ENCODE measurements around the gene IGF2BP3.
"Not testable (repeated sequence)": the region's sequence is repeated elsewhere in the genome, so short reads cannot be mapped to it uniquely, and the experiment has no call there.

Gene IGF2BP3

GRCh38 chr7:23419845-23420244 is 50.4 kb downstream of the IGF2BP3 start:
- no peak for DNase-seq

DNA sequence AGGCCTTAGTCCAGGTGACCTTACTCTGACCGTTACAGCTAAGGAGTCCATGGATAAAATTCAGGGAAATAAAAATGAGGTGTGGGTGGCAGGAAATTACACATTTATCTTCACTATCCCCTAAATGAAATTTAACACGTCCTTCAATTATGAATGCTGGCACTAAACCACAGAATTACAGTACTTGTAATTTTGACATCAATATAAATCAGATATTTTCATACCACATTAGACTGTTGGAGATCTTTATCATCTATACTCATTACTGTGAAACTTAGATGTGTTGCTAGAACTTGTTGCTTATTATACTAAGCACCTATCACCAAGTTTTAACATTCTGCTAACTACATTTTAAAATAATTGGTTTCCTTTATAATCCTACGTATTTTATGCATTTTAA is 51.1 kb downstream of the IGF2BP3 start:
- DNase-seq: no peak

- DNase-seq: no peak
Measured at GRCh38 chr7:23418046-23418445, 52.2 kb downstream of the IGF2BP3 start.

GRCh38 chr7:23415198-23415597 is 55.1 kb downstream of the IGF2BP3 start:
- DNase-seq: no peak

GRCh38 chr7:23410446-23411183 is 59.7 kb downstream of the IGF2BP3 start:
- no peak for DNase-seq

DNA sequence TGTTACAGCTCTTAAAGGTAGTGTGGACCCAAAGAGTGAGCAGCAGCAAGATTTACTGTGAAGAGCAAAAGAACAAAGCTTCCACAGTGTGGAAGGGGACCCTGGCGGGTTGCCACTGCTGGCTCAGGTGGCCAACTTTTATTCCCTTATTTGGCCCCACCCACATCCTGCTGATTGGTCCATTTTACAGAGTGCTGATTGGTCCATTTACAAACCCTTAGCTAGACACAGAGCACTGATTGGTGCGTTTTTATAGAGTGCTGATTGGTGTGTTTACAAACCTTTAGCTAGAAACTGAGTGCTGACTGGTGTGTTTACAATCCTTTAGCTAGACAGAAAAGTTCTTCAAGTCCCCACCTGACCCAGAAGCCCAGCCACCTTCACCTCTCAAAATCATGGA is 63.7 kb downstream of the IGF2BP3 start:
- not testable (repeated sequence) for DNase-seq

GRCh38 chr7:23405240-23405618 is 65.1 kb downstream of the IGF2BP3 start:
- DNase-seq: no peak

DNA sequence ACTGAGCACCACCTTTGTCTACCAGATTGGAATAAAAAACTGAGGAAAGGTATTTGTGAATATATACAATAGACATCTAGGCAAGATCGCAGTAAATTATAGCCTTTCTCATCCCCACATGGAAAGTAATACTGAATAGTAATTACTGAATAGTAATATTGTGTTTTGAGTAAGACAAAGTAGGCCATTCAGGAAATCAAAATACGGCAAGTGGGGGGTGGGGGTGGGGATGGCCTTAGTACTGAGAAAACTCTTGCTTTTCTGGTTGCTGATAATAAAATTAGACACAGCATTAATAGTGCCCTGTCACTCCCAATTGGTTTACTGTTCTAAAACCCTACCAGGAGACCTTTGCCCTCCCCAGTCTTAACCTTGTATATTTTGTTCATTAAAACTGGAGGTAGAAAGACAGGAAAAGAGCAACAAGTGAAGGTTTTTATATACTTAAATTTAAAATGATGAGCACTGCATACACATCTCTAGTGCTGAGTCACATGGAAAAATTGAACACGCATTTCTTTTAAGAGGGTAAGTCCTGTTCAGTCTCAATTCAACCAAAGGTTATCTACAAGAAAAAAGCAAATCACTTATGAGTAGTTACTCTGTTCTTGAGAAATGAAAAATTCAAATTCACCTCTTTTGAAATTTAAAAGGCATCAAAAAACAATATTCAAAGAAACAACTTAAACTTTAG is 65.6 kb downstream of the IGF2BP3 start:
- no peak for DNase-seq

DNA sequence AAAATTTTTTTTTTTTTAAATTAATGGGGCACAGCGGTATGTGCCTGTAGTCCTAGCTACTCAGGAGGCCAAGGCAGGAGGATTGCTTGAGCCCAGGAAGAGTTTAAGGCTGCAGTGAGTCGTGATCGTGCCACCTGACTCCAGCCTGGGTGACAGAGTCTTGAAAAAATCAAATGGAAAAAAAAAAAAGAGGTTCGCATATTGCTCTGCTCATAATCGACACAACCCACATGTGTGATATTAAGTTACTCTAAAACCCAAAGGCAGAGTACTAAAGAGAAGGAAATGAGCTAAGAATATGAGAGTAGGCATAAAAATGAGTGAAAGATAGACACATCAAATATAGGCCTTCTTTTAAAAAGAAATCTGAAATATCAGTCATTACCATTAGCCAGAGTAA is 66.3 kb downstream of the IGF2BP3 start:
- no peak for DNase-seq

DNA sequence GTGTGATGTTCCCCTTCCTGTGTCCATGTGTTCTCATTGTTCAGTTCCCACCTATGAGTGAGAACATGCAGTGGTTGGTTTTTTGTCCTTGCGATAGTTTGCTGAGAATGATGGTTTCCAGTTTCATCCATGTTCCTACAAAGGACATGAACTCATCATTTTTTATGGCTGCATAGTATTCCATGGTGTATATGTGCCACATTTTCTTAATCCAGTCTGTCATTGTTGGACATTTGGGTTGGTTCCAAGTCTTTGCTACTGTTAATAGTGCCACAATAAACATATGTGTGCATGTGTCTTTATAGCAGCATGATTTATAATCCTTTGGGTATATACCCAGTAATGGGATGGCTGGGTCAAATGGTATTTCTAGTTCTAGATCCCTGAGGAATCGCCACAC is 72.2 kb downstream of the IGF2BP3 start:
- not testable (repeated sequence) for DNase-seq

- DNase-seq: no peak
Measured at GRCh38 chr7:23397241-23397640, 73.0 kb downstream of the IGF2BP3 start.

GRCh38 chr7:23396222-23397015 is 73.9 kb downstream of the IGF2BP3 start:
- DNase-seq: no peak

GRCh38 chr7:23394488-23395171 is 75.7 kb downstream of the IGF2BP3 start:
- no peak for DNase-seq

GRCh38 chr7:23393636-23394035 is 76.7 kb downstream of the IGF2BP3 start:
- DNase-seq: no peak

DNA sequence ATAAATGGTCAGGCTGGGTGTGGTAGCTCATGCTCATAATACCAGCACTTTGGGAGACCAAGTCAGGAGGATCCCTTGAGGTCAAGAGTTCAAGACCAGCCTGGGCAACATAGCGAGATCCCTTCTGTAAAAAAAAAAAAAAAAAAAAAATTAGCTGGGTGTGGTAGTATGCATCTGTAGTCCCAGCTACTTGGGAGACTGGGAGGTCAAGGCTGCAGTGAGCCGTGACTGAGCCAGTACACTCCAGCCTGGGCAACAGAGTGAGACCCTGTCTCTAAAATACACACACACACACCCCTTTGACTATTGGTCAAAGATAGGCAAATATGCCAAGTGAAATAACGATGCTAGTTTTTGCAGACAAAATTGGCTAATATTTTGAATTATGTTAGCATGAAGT is 80.6 kb downstream of the IGF2BP3 start:
- no peak for DNase-seq

DNA sequence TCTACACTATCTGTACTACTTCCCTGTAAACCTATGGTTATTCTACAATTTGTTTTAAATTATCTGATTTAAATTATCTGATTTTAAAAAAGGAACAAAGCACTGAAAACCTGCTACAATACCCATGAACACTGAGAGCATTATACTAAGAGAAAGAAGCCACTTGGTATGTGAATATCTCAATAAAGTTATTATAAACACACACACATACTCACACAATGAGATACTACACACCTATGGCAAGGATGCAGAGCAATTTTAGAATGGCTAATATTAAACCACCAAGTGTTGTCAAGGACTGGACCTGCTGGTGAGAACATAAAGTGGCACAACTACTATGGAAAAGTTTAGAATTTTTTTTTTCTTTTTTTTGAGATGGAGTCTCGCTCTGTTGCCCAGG is 82.7 kb downstream of the IGF2BP3 start:
- no peak for DNase-seq

DNA sequence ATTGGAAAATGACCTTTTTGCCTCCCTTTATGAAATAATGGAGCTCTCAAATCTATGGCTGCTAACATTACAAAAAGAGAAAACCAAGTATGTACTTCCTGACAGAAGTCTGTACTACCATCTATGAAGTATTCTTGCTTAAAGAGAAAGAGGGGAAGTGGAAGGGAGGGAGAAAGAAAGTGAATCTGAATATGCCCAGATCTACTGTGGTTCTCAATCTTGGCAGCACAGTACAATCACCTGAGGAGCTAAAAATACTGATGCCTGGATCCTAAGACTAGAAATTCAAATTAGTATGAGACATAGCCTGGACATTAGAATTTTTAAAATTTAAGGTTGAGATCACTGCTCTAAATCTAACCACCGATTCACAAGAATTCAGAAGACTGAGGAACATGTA is 85.2 kb downstream of the IGF2BP3 start:
- DNase-seq: no peak

GRCh38 chr7:23383225-23383624 is 87.1 kb downstream of the IGF2BP3 start:
- no peak for DNase-seq

DNA sequence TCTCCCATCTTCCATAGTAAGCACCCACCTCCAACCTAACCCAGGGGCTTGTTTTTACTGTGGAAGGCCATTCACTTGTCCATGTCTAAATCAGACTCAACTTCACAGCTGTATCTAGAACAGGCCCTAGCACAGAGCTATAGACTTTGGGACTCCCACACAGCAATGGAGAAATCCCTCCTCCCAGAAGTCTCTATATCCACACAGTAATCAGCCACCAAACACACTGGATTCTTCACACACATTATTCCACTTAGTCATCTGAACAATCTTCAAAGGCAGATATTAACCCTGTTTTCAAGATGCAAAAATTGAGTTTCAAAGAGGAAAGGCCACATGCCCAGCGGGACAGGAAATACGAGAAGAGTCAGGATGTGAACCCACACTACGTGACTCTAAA is 89.3 kb downstream of the IGF2BP3 start:
- no peak for DNase-seq

DNA sequence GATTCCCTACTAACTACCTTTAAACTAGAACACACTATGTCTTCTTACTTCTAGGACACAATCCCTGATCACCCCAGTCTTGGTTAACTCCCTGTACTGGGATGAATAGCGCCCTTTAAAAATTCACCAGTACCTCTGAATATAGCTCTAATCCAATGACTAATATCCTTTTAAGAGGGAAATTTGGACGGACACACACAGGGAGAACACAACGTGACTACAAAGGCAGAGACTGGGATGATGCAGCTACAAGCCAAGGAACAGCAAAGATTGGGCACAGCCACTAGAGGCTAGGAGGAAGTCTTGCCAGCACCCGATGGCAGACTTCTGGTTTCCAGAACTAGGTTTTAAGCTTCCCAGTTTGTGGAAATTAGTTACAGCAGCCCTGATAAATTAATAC is 89.7 kb downstream of the IGF2BP3 start:
- no peak for DNase-seq

GRCh38 chr7:23378996-23379395 is 91.3 kb downstream of the IGF2BP3 start:
- DNase-seq: no peak

GRCh38 chr7:23377134-23377533 is 93.2 kb downstream of the IGF2BP3 start:
- DNase-seq: no peak

Data from activated gamma-delta T cell (primary cell).